ENCODE measurements around the gene SLC2A6. TPM values are rescaled to one million over a fixed set of nuclear protein-coding genes. Genes with fewer than 3 reads are reported as not detected.
A peak's percentile ranks its signal among the peaks of the same experiment; 100 is the strongest.

SLC2A6 gene
- total RNA-seq, 6 donors from 2014 or later, result 5.2 to 17.2 (median 7.5) TPM

- Histone ChIP-seq H3K27me3 (peaks cover 0 to 3% (median 0%) of the 10 kb centered on the region in 4 donors), H3K9me3 (no peaks in the 10 kb centered on the region), H3K4me1 (peaks cover 18 to 22% (median 19%) of the 10 kb centered on the region in 4 donors), H3K36me3 (no peaks in the 10 kb centered on the region), H3K4me3 (no peak overlapping the region), H3K27ac (peak overlapping the region in 2 of 4 donors; percentile 26 to 37)
- 61 to 75% methylated on average over 12 to 28 of the region's 28 CpGs for WGBS, 2 donors
- ATAC-seq (ENCODE audit: low FRiP score in 2 of 2) (no peak), DNase-seq (peak in 1 of 2 donors; percentile 75)
- TF ChIP-seq, protein P1, sequence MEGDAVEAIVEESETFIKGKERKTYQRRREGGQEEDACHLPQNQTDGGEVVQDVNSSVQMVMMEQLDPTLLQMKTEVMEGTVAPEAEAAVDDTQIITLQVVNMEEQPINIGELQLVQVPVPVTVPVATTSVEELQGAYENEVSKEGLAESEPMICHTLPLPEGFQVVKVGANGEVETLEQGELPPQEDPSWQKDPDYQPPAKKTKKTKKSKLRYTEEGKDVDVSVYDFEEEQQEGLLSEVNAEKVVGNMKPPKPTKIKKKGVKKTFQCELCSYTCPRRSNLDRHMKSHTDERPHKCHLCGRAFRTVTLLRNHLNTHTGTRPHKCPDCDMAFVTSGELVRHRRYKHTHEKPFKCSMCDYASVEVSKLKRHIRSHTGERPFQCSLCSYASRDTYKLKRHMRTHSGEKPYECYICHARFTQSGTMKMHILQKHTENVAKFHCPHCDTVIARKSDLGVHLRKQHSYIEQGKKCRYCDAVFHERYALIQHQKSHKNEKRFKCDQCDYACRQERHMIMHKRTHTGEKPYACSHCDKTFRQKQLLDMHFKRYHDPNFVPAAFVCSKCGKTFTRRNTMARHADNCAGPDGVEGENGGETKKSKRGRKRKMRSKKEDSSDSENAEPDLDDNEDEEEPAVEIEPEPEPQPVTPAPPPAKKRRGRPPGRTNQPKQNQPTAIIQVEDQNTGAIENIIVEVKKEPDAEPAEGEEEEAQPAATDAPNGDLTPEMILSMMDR (IDR thresholded peaks at IDR 0.05), result no peak
- no peak for TF ChIP-seq POLR2AphosphoS5 (IDR thresholded peaks at IDR 0.05)
- TF ChIP-seq POLR2A (IDR thresholded peaks at IDR 0.05), result no peak
- no peak for TF ChIP-seq EP300 (IDR thresholded peaks at IDR 0.05)
Measured at GRCh38 chr9:133513214-133514100, 34.6 kb upstream of the SLC2A6 start.

GRCh38 chr9:133512253-133513213 is 33.6 kb upstream of the SLC2A6 start:
- TF ChIP-seq POLR2AphosphoS5 (IDR thresholded peaks at IDR 0.05), result no peak
- no peak for TF ChIP-seq POLR2A (IDR thresholded peaks at IDR 0.05)
- TF ChIP-seq, protein P1 (IDR thresholded peaks at IDR 0.05), result no peak
- TF ChIP-seq EP300 (IDR thresholded peaks at IDR 0.05), result no peak
- H3K4me3 ChIP-seq, result no peak overlapping the region
- ATAC-seq (ENCODE audit: low FRiP score in 2 of 2) (no peak), DNase-seq (peak in 1 of 2 donors; percentile 45)
- WGBS, 2 donors, result 88 to 93% methylated on average over 15 to 19 of the region's 19 CpGs
- H3K4me1 ChIP-seq, result peaks cover 18 to 22% (median 19%) of the 10 kb centered on the region in 4 donors
- no peaks in the 10 kb centered on the region for H3K9me3 ChIP-seq
- peaks cover 0 to 3% (median 0%) of the 10 kb centered on the region in 4 donors for H3K27me3 ChIP-seq
- H3K36me3 ChIP-seq, result no peaks in the 10 kb centered on the region
- H3K27ac ChIP-seq, result peak overlapping the region in 1 of 4 donors; percentile 26

- 73 to 88% methylated on average over 10 of the region's 10 CpGs for WGBS, 2 donors
- Histone ChIP-seq H3K9me3 (no peaks in the 10 kb centered on the region), H3K4me1 (peaks cover 18 to 23% (median 20%) of the 10 kb centered on the region in 4 donors), H3K27me3 (peaks cover 0 to 3% (median 0%) of the 10 kb centered on the region in 4 donors), H3K4me3 (no peak overlapping the region), H3K27ac (no peak overlapping the region), H3K36me3 (no peaks in the 10 kb centered on the region)
- ATAC-seq (ENCODE audit: low FRiP score in 2 of 2) (no peak), DNase-seq (no peak)
- no peak for TF ChIP-seq EP300 (IDR thresholded peaks at IDR 0.05)
- TF ChIP-seq POLR2AphosphoS5 (IDR thresholded peaks at IDR 0.05), result no peak
- TF ChIP-seq, protein P1 (IDR thresholded peaks at IDR 0.05), result no peak
Measured at GRCh38 chr9:133511607-133512006, 32.7 kb upstream of the SLC2A6 start.

DNA sequence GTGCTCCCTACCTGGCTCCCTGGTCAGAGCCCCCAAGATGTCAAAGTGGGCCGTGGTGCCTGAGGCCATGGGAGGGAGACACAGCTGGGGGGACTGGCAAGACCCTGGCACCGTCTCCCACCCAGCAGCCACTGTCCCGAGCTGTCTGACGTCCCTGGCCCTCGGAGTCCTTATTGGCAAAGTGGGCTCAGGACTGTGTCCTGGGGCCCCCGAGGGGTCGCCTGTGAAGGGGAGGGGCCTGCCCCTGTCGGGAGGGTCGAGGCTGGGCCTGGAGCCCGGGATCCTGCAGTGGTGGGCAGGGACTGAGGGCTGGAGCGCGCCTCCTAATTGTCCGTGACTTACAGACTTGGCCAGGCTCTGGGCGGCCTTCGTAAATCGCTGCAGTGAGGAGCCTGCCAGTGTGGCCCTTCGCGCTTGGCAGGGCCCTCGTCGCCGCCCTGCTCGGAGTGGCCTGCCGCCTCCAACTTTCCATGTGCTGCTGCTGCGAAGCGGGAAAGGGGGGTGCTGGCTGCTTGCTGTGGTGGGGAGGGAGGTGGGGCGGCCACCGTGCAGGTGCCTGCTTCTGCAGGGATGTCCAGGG is 32.1 kb upstream of the SLC2A6 start:
- TF ChIP-seq EP300 (IDR thresholded peaks at IDR 0.05), result no peak
- no peak for TF ChIP-seq POLR2AphosphoS5 (IDR thresholded peaks at IDR 0.05)
- TF ChIP-seq POLR2A (IDR thresholded peaks at IDR 0.05), result no peak
- TF ChIP-seq, protein P1 (IDR thresholded peaks at IDR 0.05), result no peak
- H3K36me3 ChIP-seq, result no peaks in the 10 kb centered on the region
- ATAC-seq (ENCODE audit: low FRiP score in 2 of 2), result no peak
- no peaks in the 10 kb centered on the region for H3K9me3 ChIP-seq
- peaks cover 18 to 29% (median 20%) of the 10 kb centered on the region in 4 donors for H3K4me1 ChIP-seq
- peak in 1 of 2 donors; percentile 72 for DNase-seq
- WGBS, 2 donors, result 40 to 81% methylated on average over 1 to 11 of the region's 27 CpGs
- H3K4me3 ChIP-seq, result no peak overlapping the region
- no peak overlapping the region for H3K27ac ChIP-seq
- H3K27me3 ChIP-seq, result peaks cover 0 to 3% (median 0%) of the 10 kb centered on the region in 4 donors
